GM10266 (cell line): ENCODE data around the gene PSAP.

Experiments
- DNase-seq: peaks from one replicate; pipeline ENCODE4 v3.0.0; 2012; ENCODE audit errors: extremely low spot score
- TF ChIP-seq, protein P1 (sequence below): IDR thresholded peaks from 2 replicates; pipeline ENCODE4 v1.5.1; 2012; ENCODE audit warnings: mild to moderate bottlenecking, low read depth; ENCODE audit not compliant: control insufficient read depth, insufficient read depth; ENCODE audit errors: missing control alignments

The PSAP gene

DNA sequence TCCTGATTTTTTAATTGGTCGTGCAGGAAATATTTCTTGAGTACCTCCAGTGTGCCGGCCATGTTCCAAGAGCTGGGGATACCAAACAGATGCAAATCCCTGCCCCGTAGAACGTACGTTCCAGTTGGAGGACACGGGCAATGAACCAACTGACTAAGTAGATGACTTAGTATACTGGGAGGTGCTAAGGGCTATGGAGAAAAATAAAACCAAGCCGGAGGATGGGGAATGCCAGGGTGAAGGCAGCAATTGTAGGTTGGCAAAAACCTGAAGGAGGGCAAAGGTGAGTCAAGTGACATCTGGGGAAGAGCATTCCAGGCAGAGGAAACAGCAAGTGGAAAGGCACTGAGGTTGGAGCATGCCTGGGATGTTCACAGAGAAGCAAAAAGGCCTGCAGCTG is 70.9 kb downstream of the PSAP start:
- DNase-seq: no peak
- TF ChIP-seq, protein P1, sequence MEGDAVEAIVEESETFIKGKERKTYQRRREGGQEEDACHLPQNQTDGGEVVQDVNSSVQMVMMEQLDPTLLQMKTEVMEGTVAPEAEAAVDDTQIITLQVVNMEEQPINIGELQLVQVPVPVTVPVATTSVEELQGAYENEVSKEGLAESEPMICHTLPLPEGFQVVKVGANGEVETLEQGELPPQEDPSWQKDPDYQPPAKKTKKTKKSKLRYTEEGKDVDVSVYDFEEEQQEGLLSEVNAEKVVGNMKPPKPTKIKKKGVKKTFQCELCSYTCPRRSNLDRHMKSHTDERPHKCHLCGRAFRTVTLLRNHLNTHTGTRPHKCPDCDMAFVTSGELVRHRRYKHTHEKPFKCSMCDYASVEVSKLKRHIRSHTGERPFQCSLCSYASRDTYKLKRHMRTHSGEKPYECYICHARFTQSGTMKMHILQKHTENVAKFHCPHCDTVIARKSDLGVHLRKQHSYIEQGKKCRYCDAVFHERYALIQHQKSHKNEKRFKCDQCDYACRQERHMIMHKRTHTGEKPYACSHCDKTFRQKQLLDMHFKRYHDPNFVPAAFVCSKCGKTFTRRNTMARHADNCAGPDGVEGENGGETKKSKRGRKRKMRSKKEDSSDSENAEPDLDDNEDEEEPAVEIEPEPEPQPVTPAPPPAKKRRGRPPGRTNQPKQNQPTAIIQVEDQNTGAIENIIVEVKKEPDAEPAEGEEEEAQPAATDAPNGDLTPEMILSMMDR: no peak

DNA sequence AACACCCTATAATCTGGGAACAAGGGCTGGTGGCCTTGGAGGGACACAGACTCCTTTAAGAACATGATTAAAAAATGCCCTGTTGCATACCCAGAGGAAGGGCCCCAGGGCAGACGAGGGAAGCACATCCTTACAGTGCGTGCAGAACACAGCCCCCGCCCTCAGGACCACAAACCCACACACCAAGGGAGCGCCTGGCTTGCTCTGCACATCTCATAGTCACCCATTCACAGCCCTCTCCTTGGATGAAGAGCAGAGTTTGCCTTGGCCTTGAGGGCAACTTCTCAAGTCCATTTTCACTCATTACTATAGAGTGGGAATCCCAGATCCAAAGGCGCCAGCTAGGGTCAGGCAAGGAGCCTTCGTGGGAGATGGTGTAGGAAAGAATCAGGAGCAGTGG is 71.4 kb downstream of the PSAP start:
- DNase-seq: no peak
- TF ChIP-seq, protein P1: no peak

DNA sequence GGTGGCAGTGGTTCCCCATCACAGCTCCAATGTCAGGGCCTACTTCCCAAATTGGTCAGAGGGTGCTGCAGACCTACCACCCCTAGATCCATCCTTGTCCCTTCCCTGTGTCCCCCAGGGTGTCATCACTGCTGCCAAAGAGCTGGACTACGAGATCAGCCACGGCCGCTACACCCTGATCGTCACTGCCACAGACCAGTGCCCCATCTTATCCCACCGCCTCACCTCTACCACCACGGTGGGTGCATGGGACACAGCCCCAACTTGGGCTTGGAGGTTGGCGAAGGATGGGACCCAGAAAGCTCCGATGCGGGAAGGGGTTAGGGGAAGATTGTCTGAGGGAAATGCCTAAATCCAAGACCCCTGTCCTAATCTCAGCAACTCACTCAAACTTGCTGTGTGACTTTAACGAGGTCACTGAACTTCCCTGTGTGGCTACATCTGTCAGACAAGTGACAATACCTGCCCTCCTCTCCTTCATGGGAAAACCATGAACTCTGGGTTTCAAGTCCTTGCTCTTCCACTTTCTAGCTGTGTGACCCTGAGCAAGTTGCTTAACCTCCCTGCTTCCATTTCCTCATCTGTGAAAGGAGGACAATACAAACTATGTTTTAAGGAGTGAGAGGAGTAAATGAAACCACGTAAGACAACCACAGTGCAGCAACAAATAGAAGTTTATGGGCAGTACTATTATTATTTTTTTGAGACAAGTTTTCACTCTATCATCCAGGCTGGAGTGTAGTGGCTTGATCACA is 72.8 kb downstream of the PSAP start:
- DNase-seq: no peak
- TF ChIP-seq, protein P1: no peak

DNA sequence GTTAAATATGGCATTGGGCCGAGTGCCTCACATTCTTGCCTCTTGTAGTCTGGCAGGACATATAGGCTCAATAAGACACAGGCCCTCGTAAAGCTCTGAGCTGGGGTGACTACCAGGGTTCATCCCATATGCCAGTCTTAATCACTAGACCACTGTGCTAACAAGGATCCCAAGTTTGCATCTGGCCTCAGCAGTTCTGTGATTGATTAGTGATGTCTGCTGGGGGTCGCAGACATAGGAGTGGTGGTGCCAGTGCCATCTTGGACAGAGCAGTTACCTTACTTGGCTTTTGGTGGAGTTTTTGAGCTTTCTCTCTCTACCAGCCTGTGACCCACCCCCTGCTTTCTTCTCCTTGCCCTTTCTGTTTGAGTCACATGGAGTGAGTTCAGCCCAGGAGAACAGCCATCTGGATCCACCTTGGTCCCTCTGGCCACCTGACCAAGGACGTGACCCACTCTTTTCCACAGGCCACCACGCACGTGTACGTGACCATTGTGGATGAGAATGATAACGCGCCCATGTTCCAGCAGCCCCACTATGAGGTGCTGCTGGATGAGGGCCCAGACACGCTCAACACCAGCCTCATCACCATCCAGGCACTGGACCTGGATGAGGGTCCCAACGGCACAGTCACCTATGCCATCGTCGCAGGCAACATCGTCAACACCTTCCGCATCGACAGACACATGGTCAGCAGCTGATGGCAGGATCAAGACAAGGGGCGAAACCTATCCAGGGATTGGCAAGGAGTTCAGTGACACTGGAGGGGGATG is 73.7 kb downstream of the PSAP start:
- TF ChIP-seq, protein P1: no peak
- no peak for DNase-seq

DNA sequence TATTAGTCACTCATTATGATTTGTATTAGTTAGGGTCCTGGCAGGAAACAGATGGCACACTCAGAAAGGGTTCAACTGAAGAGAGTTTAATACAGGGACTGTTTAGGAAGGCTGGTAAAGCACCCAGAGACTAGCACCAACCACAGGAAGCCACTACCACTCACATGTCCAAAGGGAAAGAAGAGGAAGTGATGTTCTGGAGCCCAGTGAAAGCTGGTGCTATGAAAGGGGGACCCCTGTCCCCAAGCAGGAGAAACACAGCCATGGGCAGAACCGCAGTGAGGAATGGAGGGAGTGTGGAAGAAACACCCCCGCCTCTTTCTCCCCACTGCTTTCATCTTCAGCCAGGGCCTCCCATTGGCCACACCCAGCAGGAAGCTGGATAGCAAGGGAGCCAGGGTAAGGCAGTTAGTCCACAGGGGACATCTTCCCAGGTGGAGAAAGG is 74.5 kb downstream of the PSAP start:
- TF ChIP-seq, protein P1: no peak

DNA sequence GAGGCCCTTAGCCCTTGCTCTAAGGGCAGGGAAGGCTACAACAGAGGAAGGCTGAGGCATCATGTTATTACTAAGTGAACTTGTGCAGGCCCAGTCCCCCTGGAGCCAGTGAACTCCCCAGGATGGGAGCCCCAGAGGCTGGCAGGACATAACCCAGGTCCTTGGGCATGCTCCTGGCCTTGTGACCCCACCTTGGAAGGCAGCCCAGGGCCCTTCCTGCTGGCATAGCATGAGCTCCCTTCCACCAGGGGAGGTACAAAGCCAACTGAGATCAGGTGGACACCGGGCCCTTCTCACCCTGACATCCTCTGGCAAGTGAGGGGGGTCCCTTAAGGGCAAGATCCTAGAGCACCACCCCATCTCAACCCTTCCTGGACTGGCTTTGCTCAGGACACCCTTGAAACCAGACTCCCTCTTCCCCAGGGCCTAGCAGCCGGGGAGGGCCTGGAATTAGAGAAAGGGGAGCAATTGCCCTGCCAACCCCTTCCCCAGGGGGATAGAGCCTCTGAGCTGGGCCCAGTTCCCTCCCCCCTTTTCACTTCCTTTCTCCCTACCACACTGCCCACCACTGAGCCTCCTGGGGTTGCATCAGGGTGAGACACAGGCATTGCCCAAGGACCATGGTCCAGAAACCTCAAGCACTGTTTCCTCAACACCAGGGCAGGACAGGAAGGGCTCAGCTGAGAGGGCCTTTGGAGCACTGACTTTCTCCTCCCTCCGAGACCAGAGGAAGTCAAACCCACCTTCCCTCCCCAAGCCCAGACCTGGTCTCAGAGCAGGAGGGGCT is 75.9 kb downstream of the PSAP start:
- no peak for DNase-seq
- TF ChIP-seq, protein P1: no peak

More for the DNA sequence above, 74.5 kb downstream of the PSAP start:
- no peak for DNase-seq
